Astrocyte (in vitro differentiated cells and primary cell): ENCODE measurements around the gene HP1BP3. TPM values are rescaled to one million over a fixed set of nuclear protein-coding genes. Genes with fewer than 3 reads are reported as not detected.

ENCODE experiments used
- DNase-seq: peaks from one replicate; pipeline ENCODE4 v3.0.0-alpha.2; 2010; ENCODE audit warnings: low read depth
- FAIRE-seq: peaks from 2 replicates; lab custom pipeline; 2011; peaks lifted over from hg19 to GRCh38; lab: Jason Lieb, UNC
- H2AFZ ChIP-seq: 2 replicates; pipeline ENCODE4 v1.6.0; 2012; ENCODE audit warnings: low read depth, low read length, inconsistent platforms
- H3K27ac ChIP-seq: 2 replicates; pipeline ENCODE4 v1.5.1; 2011; ENCODE audit warnings: low read depth, low read length, inconsistent platforms
- H3K27me3 ChIP-seq: 2 replicates; pipeline ENCODE4 v1.6.0; 2011; ENCODE audit warnings: low read length, inconsistent platforms; ENCODE audit not compliant: insufficient read depth
- H3K36me3 ChIP-seq: 2 replicates; pipeline ENCODE4 v1.5.1; 2011; ENCODE audit warnings: low read length, inconsistent platforms; ENCODE audit not compliant: insufficient read depth
- H3K4me1 ChIP-seq: 2 replicates; pipeline ENCODE4 v1.5.1; 2011; ENCODE audit warnings: low read length, inconsistent platforms; ENCODE audit not compliant: insufficient read depth
- H3K4me2 ChIP-seq: 2 replicates; pipeline ENCODE4 v1.6.0; 2012; ENCODE audit warnings: low read length, inconsistent platforms
- H3K4me3 ChIP-seq: 2 replicates; pipeline ENCODE4 v1.5.1; 2011; ENCODE audit warnings: low read depth, mild to moderate bottlenecking, low read length, inconsistent platforms; ENCODE audit not compliant: insufficient read depth
- H3K79me2 ChIP-seq: 2 replicates; pipeline ENCODE4 v1.6.0; 2012; ENCODE audit warnings: mild to moderate bottlenecking, low read length, inconsistent platforms; ENCODE audit not compliant: insufficient read depth
- H3K9ac ChIP-seq: 2 replicates; pipeline ENCODE4 v1.6.0; 2012; ENCODE audit warnings: mild to moderate bottlenecking, low read length, inconsistent platforms
- H3K9me3 ChIP-seq: 2 replicates; pipeline ENCODE4 v1.5.1; 2012; ENCODE audit warnings: low read depth, mild to moderate bottlenecking, low read length, inconsistent platforms; ENCODE audit not compliant: insufficient read depth
- H4K20me1 ChIP-seq: 2 replicates; pipeline ENCODE4 v1.6.0; 2012; ENCODE audit warnings: low read length, inconsistent platforms; ENCODE audit not compliant: insufficient read depth
- H3K27ac Mint-ChIP-seq: one replicate; pipeline ENCODE4 v1.8.0; 2021; ENCODE audit warnings: mild to moderate bottlenecking, mixed read lengths; ENCODE audit not compliant: unreplicated experiment
- H3K27me3 Mint-ChIP-seq: one replicate; pipeline ENCODE4 v1.8.0; 2021; ENCODE audit warnings: low read depth, mixed read lengths; ENCODE audit not compliant: unreplicated experiment
- H3K36me3 Mint-ChIP-seq: one replicate; pipeline ENCODE4 v1.8.0; 2021; ENCODE audit warnings: low read depth, mixed read lengths; ENCODE audit not compliant: unreplicated experiment
- H3K4me1 Mint-ChIP-seq: one replicate; pipeline ENCODE4 v1.8.0; 2021; ENCODE audit warnings: low read depth, mixed read lengths; ENCODE audit not compliant: unreplicated experiment
- H3K4me3 Mint-ChIP-seq: one replicate; pipeline ENCODE4 v1.8.0; 2021; ENCODE audit warnings: mild to moderate bottlenecking, moderate library complexity, mixed read lengths; ENCODE audit not compliant: unreplicated experiment
- H3K9me3 Mint-ChIP-seq: one replicate; pipeline ENCODE4 v1.8.0; 2021; ENCODE audit warnings: mild to moderate bottlenecking, mixed read lengths; ENCODE audit not compliant: unreplicated experiment
- CTCF ChIP-seq: IDR thresholded peaks from 2 replicates; pipeline ENCODE4 v1.5.1; 2011; ENCODE audit warnings: low read depth, mild to moderate bottlenecking, inconsistent platforms, low read length, moderate library complexity; ENCODE audit not compliant: insufficient read depth
- EZH2 ChIP-seq: IDR thresholded peaks from 2 replicates; pipeline ENCODE4 v1.6.1; 2012; ENCODE audit warnings: mild to moderate bottlenecking, low read length, inconsistent platforms; ENCODE audit not compliant: insufficient read depth
- total RNA-seq: library from RNA; stranded (reverse); gene quantifications from 2 replicates; pipeline ENCODE4 v1.2.1, GENCODE V29; 2021

HP1BP3 gene
- total RNA-seq, 1 donor from 2014 or later = 156 TPM

- no peaks in the 10 kb centered on the region for H3K4me1 Mint-ChIP-seq
- Histone ChIP-seq H3K27ac (no peak overlapping the region), H3K79me2 (no peaks in the 10 kb centered on the region), H3K9ac (no peak overlapping the region), H3K4me2 (no peak overlapping the region), H4K20me1 (no peaks in the 10 kb centered on the region), H3K27me3 (no peaks in the 10 kb centered on the region), H3K36me3 (peaks cover 16% of the 10 kb centered on the region), H2AFZ (no peak overlapping the region), H3K4me3 (no peak overlapping the region), H3K4me1 (no peaks in the 10 kb centered on the region), H3K9me3 (no peaks in the 10 kb centered on the region)
- no peaks in the 10 kb centered on the region for H3K9me3 Mint-ChIP-seq
- no peak overlapping the region for H3K4me3 Mint-ChIP-seq
- TF ChIP-seq CTCF (no peak), EZH2 (no peak)
- FAIRE-seq = no peak
- DNase-seq = no peak
- peaks cover 4% of the 10 kb centered on the region for H3K36me3 Mint-ChIP-seq
- no peak overlapping the region for H3K27ac Mint-ChIP-seq
- H3K27me3 Mint-ChIP-seq = no peaks in the 10 kb centered on the region
Observed at GRCh38 chr1:20819818-20820217, 32.7 kb upstream of the HP1BP3 start.

- Histone ChIP-seq H3K4me3 (no peak overlapping the region), H3K79me2 (no peaks in the 10 kb centered on the region), H2AFZ (no peak overlapping the region), H3K9ac (no peak overlapping the region), H3K36me3 (peaks cover 8% of the 10 kb centered on the region), H3K4me1 (no peaks in the 10 kb centered on the region), H3K9me3 (no peaks in the 10 kb centered on the region), H3K27ac (no peak overlapping the region), H3K4me2 (no peak overlapping the region), H3K27me3 (no peaks in the 10 kb centered on the region), H4K20me1 (no peaks in the 10 kb centered on the region)
- DNase-seq = no peak
- no peaks in the 10 kb centered on the region for H3K9me3 Mint-ChIP-seq
- H3K27ac Mint-ChIP-seq = no peak overlapping the region
- FAIRE-seq = no peak
- peaks cover 6% of the 10 kb centered on the region for H3K36me3 Mint-ChIP-seq
- no peak overlapping the region for H3K4me3 Mint-ChIP-seq
- no peaks in the 10 kb centered on the region for H3K27me3 Mint-ChIP-seq
- H3K4me1 Mint-ChIP-seq = peaks cover 3% of the 10 kb centered on the region
- TF ChIP-seq EZH2 (no peak), CTCF (no peak)
Observed at GRCh38 chr1:20814534-20814871, 27.4 kb upstream of the HP1BP3 start.

- Histone ChIP-seq H3K9me3 (no peaks in the 10 kb centered on the region), H3K36me3 (peaks cover 11% of the 10 kb centered on the region), H3K79me2 (no peaks in the 10 kb centered on the region), H3K9ac (no peak overlapping the region), H3K27ac (no peak overlapping the region), H4K20me1 (no peaks in the 10 kb centered on the region), H3K4me3 (no peak overlapping the region), H3K4me1 (no peaks in the 10 kb centered on the region), H3K27me3 (no peaks in the 10 kb centered on the region), H2AFZ (no peak overlapping the region), H3K4me2 (no peak overlapping the region)
- FAIRE-seq = no peak
- Mint-ChIP-seq H3K9me3 (no peaks in the 10 kb centered on the region), H3K27ac (no peak overlapping the region), H3K4me3 (no peak overlapping the region), H3K27me3 (no peaks in the 10 kb centered on the region), H3K36me3 (peaks cover 6% of the 10 kb centered on the region), H3K4me1 (peaks cover 3% of the 10 kb centered on the region)
- no peak for DNase-seq
- TF ChIP-seq CTCF (no peak), EZH2 (no peak)
Observed at GRCh38 chr1:20811916-20812315, 24.8 kb upstream of the HP1BP3 start.
